GM18511 (cell line): ENCODE data around the gene ZNF804A.
"Not testable (repeated sequence)": the region's sequence is repeated elsewhere in the genome, so short reads cannot be mapped to it uniquely, and the experiment has no call there.

Experiments used
- ATAC-seq: cut with Tn5 transposase; IDR thresholded peaks from one replicate; pipeline ENCODE4 v1.9.1; 2021; ENCODE audit warnings: mild to moderate bottlenecking, moderate library complexity; ENCODE audit not compliant: unreplicated experiment

ZNF804A gene

GRCh38 chr2:184815824-184816223 is 217.5 kb downstream of the ZNF804A start:
- no peak for ATAC-seq

- no peak for ATAC-seq
Observed at GRCh38 chr2:184824597-184824996, 226.3 kb downstream of the ZNF804A start.

- ATAC-seq: no peak
Observed at GRCh38 chr2:184830531-184830930, 232.2 kb downstream of the ZNF804A start.

- no peak for ATAC-seq
Observed at GRCh38 chr2:184834699-184835397, 236.5 kb downstream of the ZNF804A start.

GRCh38 chr2:184835398-184835715 is 237.0 kb downstream of the ZNF804A start:
- ATAC-seq: no peak

- ATAC-seq: no peak
Observed at GRCh38 chr2:184847331-184847730, 249.0 kb downstream of the ZNF804A start.

GRCh38 chr2:184849516-184849915 is 251.2 kb downstream of the ZNF804A start:
- ATAC-seq: no peak

- no peak for ATAC-seq
Observed at GRCh38 chr2:184851576-184851975, 253.2 kb downstream of the ZNF804A start.

GRCh38 chr2:184859187-184859586 is 260.9 kb downstream of the ZNF804A start:
- ATAC-seq: no peak

GRCh38 chr2:184860744-184861143 is 262.4 kb downstream of the ZNF804A start:
- ATAC-seq: no peak

GRCh38 chr2:184875212-184875611 is 276.9 kb downstream of the ZNF804A start:
- ATAC-seq: no peak

GRCh38 chr2:184875911-184876310 is 277.6 kb downstream of the ZNF804A start:
- ATAC-seq: no peak

GRCh38 chr2:184877909-184878308 is 279.6 kb downstream of the ZNF804A start:
- no peak for ATAC-seq

- ATAC-seq: no peak
Observed at GRCh38 chr2:184879671-184880070, 281.3 kb downstream of the ZNF804A start.

GRCh38 chr2:184886585-184886984 is 288.3 kb downstream of the ZNF804A start:
- ATAC-seq: not testable (repeated sequence)

GRCh38 chr2:184890311-184890710 is 292.0 kb downstream of the ZNF804A start:
- ATAC-seq: peak; percentile 76

- ATAC-seq: no peak
Observed at GRCh38 chr2:184904991-184905390, 306.7 kb downstream of the ZNF804A start.

GRCh38 chr2:184906160-184906559 is 307.8 kb downstream of the ZNF804A start:
- no peak for ATAC-seq

- no peak for ATAC-seq
Observed at GRCh38 chr2:184906709-184907108, 308.4 kb downstream of the ZNF804A start.

GRCh38 chr2:184908966-184909365 is 310.6 kb downstream of the ZNF804A start:
- ATAC-seq: no peak

GRCh38 chr2:184920451-184920965 is 322.2 kb downstream of the ZNF804A start:
- ATAC-seq: no peak

- no peak for ATAC-seq
Observed at GRCh38 chr2:184921676-184922075, 323.3 kb downstream of the ZNF804A start.

- ATAC-seq: no peak
Observed at GRCh38 chr2:184923751-184924150, 325.4 kb downstream of the ZNF804A start.
